Measurements from ENCODE around the gene THEMIS2.

THEMIS2 gene

GRCh38 chr1:27831568-27832410 is 40.6 kb upstream of the THEMIS2 start:
- Mint-ChIP-seq H3K4me1 (peaks cover 15% of the 10 kb centered on the region), H3K27me3 (ENCODE audit: low read depth) (no peaks in the 10 kb centered on the region), H3K9me3 (no peaks in the 10 kb centered on the region), H3K27ac (peak overlapping the region; percentile 98 to 99 (median 98)), H3K36me3 (ENCODE audit: low read depth) (peaks cover 21% of the 10 kb centered on the region), H3K4me3 (peak overlapping the region; percentile 95 to 96 (median 95))
- TF ChIP-seq CTCF (IDR thresholded peaks at IDR 0.05; ENCODE audit: unreplicated experiment in 3 of 3), result no peak

GRCh38 chr1:27832762-27833161 is 39.6 kb upstream of the THEMIS2 start:
- no peaks in the 10 kb centered on the region for H3K27me3 Mint-ChIP-seq (ENCODE audit: low read depth)
- peaks cover 21% of the 10 kb centered on the region for H3K36me3 Mint-ChIP-seq (ENCODE audit: low read depth)
- no peaks in the 10 kb centered on the region for H3K9me3 Mint-ChIP-seq
- TF ChIP-seq CTCF (IDR thresholded peaks at IDR 0.05; ENCODE audit: unreplicated experiment in 3 of 3), result no peak
- H3K4me3 Mint-ChIP-seq, result peak overlapping the region; percentile 95 to 96 (median 95)
- H3K4me1 Mint-ChIP-seq, result peaks cover 15% of the 10 kb centered on the region
- no peak overlapping the region for H3K27ac Mint-ChIP-seq

GRCh38 chr1:27833470-27833869 is 38.9 kb upstream of the THEMIS2 start:
- H3K27ac Mint-ChIP-seq, result no peak overlapping the region
- TF ChIP-seq CTCF (IDR thresholded peaks at IDR 0.05; ENCODE audit: unreplicated experiment in 3 of 3), result no peak
- H3K9me3 Mint-ChIP-seq, result no peaks in the 10 kb centered on the region
- peak overlapping the region in 1 of 3 experiments; percentile 30 for H3K4me3 Mint-ChIP-seq
- peaks cover 15% of the 10 kb centered on the region for H3K4me1 Mint-ChIP-seq
- H3K27me3 Mint-ChIP-seq (ENCODE audit: low read depth), result no peaks in the 10 kb centered on the region
- H3K36me3 Mint-ChIP-seq (ENCODE audit: low read depth), result peaks cover 21% of the 10 kb centered on the region

GRCh38 chr1:27835046-27835445 is 37.3 kb upstream of the THEMIS2 start:
- no peaks in the 10 kb centered on the region for H3K9me3 Mint-ChIP-seq
- H3K4me1 Mint-ChIP-seq, result peaks cover 15% of the 10 kb centered on the region
- H3K36me3 Mint-ChIP-seq (ENCODE audit: low read depth), result peaks cover 33% of the 10 kb centered on the region
- no peaks in the 10 kb centered on the region for H3K27me3 Mint-ChIP-seq (ENCODE audit: low read depth)
- H3K4me3 Mint-ChIP-seq, result no peak overlapping the region
- no peak for TF ChIP-seq CTCF (IDR thresholded peaks at IDR 0.05; ENCODE audit: unreplicated experiment in 3 of 3)
- H3K27ac Mint-ChIP-seq, result no peak overlapping the region

- TF ChIP-seq CTCF (IDR thresholded peaks at IDR 0.05; ENCODE audit: unreplicated experiment in 3 of 3), result no peak
- Mint-ChIP-seq H3K27ac (no peak overlapping the region), H3K4me3 (no peak overlapping the region), H3K4me1 (peaks cover 15% of the 10 kb centered on the region), H3K27me3 (ENCODE audit: low read depth) (no peaks in the 10 kb centered on the region), H3K36me3 (ENCODE audit: low read depth) (peaks cover 38% of the 10 kb centered on the region), H3K9me3 (no peaks in the 10 kb centered on the region)
Observed at GRCh38 chr1:27835501-27835900, 36.8 kb upstream of the THEMIS2 start.

GRCh38 chr1:27849951-27850350 is 22.4 kb upstream of the THEMIS2 start:
- no peak overlapping the region for H3K27ac Mint-ChIP-seq
- H3K36me3 Mint-ChIP-seq (ENCODE audit: low read depth), result peaks cover 66% of the 10 kb centered on the region
- peaks cover 5% of the 10 kb centered on the region for H3K9me3 Mint-ChIP-seq
- H3K4me1 Mint-ChIP-seq, result no peaks in the 10 kb centered on the region
- no peak overlapping the region for H3K4me3 Mint-ChIP-seq
- no peak for TF ChIP-seq CTCF (IDR thresholded peaks at IDR 0.05; ENCODE audit: unreplicated experiment in 3 of 3)
- no peaks in the 10 kb centered on the region for H3K27me3 Mint-ChIP-seq (ENCODE audit: low read depth)

All from nephron (organoid).